HG03097 (cell line): Measurements from ENCODE around the gene LPP.
"Not testable (repeated sequence)": the region's sequence is repeated elsewhere in the genome, so short reads cannot be mapped to it uniquely, and the experiment has no call there.

ENCODE experiments used
- ATAC-seq: cut with Tn5 transposase; IDR thresholded peaks from one replicate; pipeline ENCODE4 v1.9.1; 2021; ENCODE audit not compliant: unreplicated experiment, low FRiP score

The LPP gene

DNA sequence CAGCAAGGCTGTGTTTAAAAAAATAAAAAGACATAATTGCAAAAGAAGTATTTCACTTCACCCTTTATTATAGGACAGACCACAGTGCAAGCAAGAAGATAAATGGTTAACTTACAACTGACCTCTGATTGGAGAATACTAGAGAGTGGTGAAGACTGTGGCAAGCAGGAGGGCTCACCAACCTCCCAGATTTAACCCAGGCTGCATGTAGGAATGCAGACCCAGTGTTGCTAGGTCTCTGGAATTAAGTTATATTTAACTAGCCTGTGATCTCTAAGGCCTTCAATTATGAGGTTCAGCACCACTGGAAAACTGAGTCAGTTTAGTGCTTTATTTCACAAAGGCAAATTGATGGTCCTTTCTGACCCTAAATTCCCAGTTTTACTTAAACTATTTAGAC, 436.6 kb downstream of the LPP start:
- no peak for ATAC-seq

- no peak for ATAC-seq
Observed at GRCh38 chr3:188594139-188594538, 440.2 kb downstream of the LPP start.

GRCh38 chr3:188595890-188596376, 442.0 kb downstream of the LPP start:
- no peak for ATAC-seq

DNA sequence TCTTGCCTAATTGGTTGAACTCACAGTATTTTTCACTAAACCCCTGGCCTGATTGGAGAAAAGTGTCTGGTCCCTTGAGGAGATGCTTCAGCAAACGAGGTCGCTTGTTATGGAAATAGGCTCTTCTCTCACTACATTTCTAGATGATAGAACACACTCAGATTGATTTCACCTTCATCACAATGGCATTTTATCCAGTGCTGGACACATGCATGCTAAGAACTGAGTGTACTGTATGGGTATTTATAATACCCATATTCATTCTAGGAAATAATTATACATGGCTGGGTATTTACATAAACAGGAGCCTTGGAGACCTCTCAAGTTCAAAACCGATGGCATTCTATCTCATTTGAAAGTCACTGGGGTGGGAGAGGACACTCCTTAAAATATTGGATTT, 444.9 kb downstream of the LPP start:
- no peak for ATAC-seq

GRCh38 chr3:188602111-188602510, 448.2 kb downstream of the LPP start:
- no peak for ATAC-seq

DNA sequence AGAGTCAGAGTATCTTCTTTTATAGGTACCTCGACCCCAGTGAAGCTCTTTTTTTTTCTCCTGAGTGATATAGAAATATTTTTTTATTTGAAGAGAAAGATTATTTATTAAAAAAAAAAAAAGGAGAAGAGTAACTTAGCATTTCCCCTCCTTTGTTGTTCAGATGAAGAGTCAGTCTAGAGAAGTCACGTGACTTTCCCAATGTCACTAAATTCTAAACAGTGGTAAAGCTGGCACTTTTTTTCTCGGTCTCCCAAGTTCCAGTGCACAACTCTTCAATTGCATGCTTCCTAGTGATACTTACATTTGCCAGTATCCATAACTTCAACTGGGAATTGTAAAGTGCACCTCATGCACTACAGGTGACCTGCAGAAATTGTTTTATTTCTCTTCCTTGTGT, 448.7 kb downstream of the LPP start:
- ATAC-seq, result no peak

DNA sequence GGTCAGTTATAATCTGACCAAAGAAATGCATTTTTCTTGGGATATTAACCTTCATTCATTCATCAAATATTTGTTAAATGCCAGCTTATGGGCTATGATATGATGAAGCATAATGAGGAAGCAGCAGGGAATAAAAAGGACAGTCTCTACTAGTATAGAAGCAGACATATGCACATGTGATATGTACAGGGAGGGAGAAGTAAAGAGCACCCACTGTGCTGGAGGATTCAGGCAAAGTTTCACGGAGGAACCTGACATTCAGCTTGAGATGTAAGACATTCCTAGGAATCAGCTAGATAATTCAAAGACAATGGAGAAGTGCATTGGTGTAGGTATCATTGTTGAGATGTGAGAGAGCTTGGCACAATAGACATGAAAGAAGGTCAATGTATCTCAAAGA, 450.7 kb downstream of the LPP start:
- no peak for ATAC-seq

DNA sequence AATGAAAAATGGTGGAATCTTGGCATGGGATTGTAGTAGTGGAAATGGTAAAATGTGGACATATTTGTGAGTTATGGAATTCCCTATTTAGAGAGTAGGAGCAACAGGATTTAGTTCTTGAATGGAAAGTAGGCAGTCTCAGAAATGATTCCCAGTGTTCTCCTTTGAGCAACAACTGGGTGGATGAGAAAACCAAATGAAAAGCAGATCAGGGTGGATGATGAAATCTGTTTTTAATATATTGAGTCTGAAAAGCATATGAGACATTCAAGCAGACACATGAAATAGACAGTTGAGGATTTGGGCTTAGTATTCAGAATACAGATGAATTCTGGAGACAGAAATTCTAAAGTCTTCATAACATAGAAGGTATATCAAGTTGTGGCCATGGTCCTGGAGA, 451.3 kb downstream of the LPP start:
- ATAC-seq, result no peak

GRCh38 chr3:188605905-188606304, 451.9 kb downstream of the LPP start:
- ATAC-seq, result no peak

GRCh38 chr3:188607805-188608315, 453.9 kb downstream of the LPP start:
- no peak for ATAC-seq

GRCh38 chr3:188608401-188608800, 454.4 kb downstream of the LPP start:
- no peak for ATAC-seq

GRCh38 chr3:188613721-188614120, 459.8 kb downstream of the LPP start:
- not testable (repeated sequence) for ATAC-seq

DNA sequence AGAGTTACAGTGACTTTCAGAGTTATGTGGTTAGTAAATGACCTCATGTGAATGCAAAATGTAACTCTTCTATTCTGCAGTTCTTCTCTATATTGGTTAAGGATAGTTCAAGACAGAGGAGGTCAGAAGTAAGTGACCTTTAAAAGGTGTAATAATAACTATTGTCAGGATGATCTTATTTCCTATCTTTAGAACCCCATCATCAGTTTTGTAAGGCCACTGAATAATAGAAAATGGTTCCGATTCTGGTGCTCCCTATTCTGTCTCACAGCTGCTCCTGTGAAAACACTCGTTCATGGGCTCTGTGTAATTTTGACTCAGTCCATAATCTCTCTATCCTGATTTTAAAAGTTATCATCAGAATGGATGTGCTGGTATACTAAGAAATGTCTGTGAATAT, 463.3 kb downstream of the LPP start:
- ATAC-seq, result no peak

- no peak for ATAC-seq
Observed at GRCh38 chr3:188617988-188618701, 464.2 kb downstream of the LPP start.

- no peak for ATAC-seq
Observed at GRCh38 chr3:188620752-188621151, 466.8 kb downstream of the LPP start.

- no peak for ATAC-seq
Observed at GRCh38 chr3:188624384-188624783, 470.4 kb downstream of the LPP start.

DNA sequence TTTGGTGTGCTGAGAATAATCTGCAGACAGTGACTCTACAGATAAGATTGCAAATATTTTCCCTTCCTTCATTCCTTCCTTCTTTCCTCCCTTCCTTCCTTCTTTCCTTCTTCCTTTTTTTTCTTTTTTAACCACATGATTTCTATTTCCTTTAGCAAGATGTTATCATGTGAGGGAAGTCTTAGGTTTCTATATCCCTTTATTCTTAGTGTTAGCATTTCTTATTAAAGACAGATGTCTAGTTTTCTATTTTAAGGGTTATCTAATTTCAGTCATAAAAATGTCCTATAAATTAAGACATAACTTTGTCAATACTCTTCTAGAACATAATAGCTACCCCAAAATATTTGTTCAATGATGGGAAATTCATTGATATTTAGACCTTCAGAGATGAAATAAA, 470.9 kb downstream of the LPP start:
- ATAC-seq, result no peak

DNA sequence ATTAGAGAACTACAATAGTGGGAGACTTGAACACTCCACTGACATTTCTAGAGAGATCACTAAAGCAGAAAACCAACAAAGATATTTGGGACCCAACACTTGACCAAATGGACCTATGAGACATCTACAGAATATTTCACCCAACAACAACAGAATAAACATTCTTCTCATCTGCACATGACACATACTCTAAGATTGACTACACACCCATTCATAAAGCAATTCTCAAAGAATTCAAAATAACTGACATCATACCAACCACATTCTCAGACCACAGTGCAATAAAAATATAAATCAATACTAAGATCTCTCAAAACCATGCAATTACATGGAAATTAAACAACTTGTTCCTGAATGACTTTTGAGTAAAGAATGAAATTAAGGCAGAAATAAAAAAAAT, 473.7 kb downstream of the LPP start:
- ATAC-seq, result no peak

- ATAC-seq, result no peak
Observed at GRCh38 chr3:188631291-188632010, 477.5 kb downstream of the LPP start.

DNA sequence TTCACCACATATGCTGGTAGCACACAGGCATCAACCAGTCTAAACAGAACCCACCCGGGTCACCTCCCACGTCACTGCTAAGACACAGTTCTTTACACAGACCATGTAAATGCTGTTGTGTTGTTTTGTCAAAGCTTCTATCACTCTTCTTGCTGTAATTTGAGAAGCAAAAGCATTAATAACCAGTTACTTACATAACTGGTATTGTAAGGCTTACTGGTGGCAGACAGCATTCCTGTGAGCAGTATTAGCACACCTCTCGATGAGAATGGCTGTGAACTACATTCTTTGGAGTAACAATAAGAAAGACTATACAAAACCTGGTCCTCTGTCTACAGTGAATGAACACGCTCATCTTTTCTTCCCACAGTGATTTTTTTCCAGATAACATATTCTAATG, 479.2 kb downstream of the LPP start:
- ATAC-seq, result no peak

DNA sequence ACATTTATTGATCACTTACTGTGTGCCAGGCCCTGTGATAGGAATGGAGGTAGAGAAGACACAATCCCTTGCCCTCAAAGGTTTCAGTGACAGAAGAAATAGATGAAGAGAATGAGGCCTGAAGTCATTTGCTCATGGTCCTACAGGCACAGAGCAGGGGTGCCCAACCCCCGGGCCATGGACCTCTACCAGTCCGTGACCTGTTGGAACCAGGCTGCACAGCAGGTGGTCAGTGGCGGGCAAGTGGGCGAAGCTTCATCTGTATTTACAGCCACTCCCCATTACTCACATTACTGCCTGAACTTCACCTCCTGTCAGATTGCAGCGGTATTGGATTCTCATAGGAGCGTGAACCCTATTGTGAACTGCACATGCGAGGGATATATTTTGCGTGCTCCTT, 480.3 kb downstream of the LPP start:
- ATAC-seq, result no peak
